HepG2 (cell line): ENCODE results near the gene HEATR5B. TPM values are rescaled to one million over a fixed set of nuclear protein-coding genes. Genes with fewer than 3 reads are reported as not detected.

Experiments used
- E2F1 ChIP-seq: sonication (generic); formaldehyde crosslinking; IDR thresholded peaks from 2 replicates; pipeline ENCODE4 v1.5.0; 2020; ENCODE audit warnings: missing genetic modification reagents
- EEA1 ChIP-seq: sonication (generic); formaldehyde crosslinking; IDR thresholded peaks from 2 replicates; pipeline ENCODE4 v1.5.1; 2020; ENCODE audit warnings: mild to moderate bottlenecking, missing genetic modification reagents, borderline replicate concordance
- ELF3 ChIP-seq: IDR thresholded peaks from 2 replicates; pipeline ENCODE4 v1.6.1; 2016; ENCODE audit warnings: missing genetic modification reagents, missing compliant biosample characterization
- GRHL1 ChIP-seq: sonication (generic); formaldehyde crosslinking; conservative IDR thresholded peaks from 2 replicates; pipeline ENCODE4 v1.8.0; 2022; ENCODE audit warnings: missing genetic modification reagents
- HMGXB4 ChIP-seq, 2 experiments: sonication (generic) in 1 of 2; formaldehyde crosslinking in 1 of 2; IDR thresholded peaks; 2 replicates each; pipeline versions ENCODE4 v1.4.0 to v1.6.1; 2018 to 2020; ENCODE audit warnings: missing genetic modification reagents in 2 of 2, borderline replicate concordance in 1 of 2, low read depth in 1 of 2, mild to moderate bottlenecking in 1 of 2, missing biosample characterization in 1 of 2
- IKZF1 ChIP-seq: fragments of 450-650 bp; IDR thresholded peaks from 2 replicates; pipeline ENCODE4 v1.7.1; 2016
- LCORL ChIP-seq, 2 experiments: fragments of 450-650 bp in 1 of 2; sonication (generic) in 1 of 2; formaldehyde crosslinking in 1 of 2; IDR thresholded peaks; 2 replicates each; pipeline versions ENCODE4 v1.5.0 to v1.6.1; 2017 to 2020; ENCODE audit warnings: antibody characterized with exemption in 1 of 2, missing genetic modification reagents in 1 of 2
- SNAPC4 ChIP-seq: sonication (generic); formaldehyde crosslinking; IDR thresholded peaks from 2 replicates; pipeline ENCODE4 v1.4.0; 2020; ENCODE audit warnings: mild to moderate bottlenecking, missing genetic modification reagents
- ZNF207 ChIP-seq: fragments of 450-650 bp; IDR thresholded peaks from 2 replicates; pipeline ENCODE4 v1.6.1; 2016; ENCODE audit warnings: antibody characterized with exemption, borderline replicate concordance
- ZNF703 ChIP-seq: sonication (generic); formaldehyde crosslinking; IDR thresholded peaks from 2 replicates; pipeline ENCODE4 v1.5.1; 2020; ENCODE audit warnings: missing genetic modification reagents, mild to moderate bottlenecking, moderate library complexity, borderline replicate concordance
- ZNF879 ChIP-seq: sonication (generic); formaldehyde crosslinking; IDR thresholded peaks from 2 replicates; pipeline ENCODE4 v1.8.1; 2023; ENCODE audit warnings: missing genetic modification reagents
- polyA plus RNA-seq, 8 experiments: library from polyadenylated mRNA; depleted of rRNA in 3 of 8; stranded (reverse) in 7 of 8; unstranded in 1 of 8; fragments of >200 nt; fragmentation: Illumina TruSeq in 4 of 8; extraction: Trizol in 4 of 8; gene quantifications; 2 replicates each; pipeline versions ENCODE4 v1.2.1 to v1.2.3, GENCODE V29; 2011 to 2016; ENCODE audit warnings: low read depth in 4 of 8, missing spikeins in 1 of 8, mixed read lengths in 1 of 8; ENCODE audit not compliant: insufficient read depth in 1 of 8
- total RNA-seq, 5 experiments: library from RNA; depleted of rRNA; stranded (reverse); fragments of >200 nt; fragmentation: Illumina TruSeq; extraction: Trizol; gene quantifications; 2 replicates each; pipeline ENCODE4 v1.2.3, GENCODE V29; 2016; ENCODE audit warnings: low read depth in 1 of 5
- TF ChIP-seq, protein P1 (sequence below): sonication (generic); formaldehyde crosslinking; IDR thresholded peaks from 2 replicates; pipeline ENCODE4 v1.9.0; 2022; ENCODE audit warnings: missing genetic modification reagents, mild to moderate bottlenecking, borderline replicate concordance
- TF ChIP-seq, protein P2 (sequence below): IDR thresholded peaks from 2 replicates; pipeline ENCODE4 v1.6.1; 2016; ENCODE audit warnings: low read depth

HEATR5B gene
- total and polyA plus RNA-seq, 2 of the 13 experiments (the other 11 are each of a cell fraction or from before 2014, with no cell fraction given) = 12.7 to 16.3 TPM

GRCh38 chr2:37083873-37084794 lies at the start of gene HEATR5B, which contains the start of gene GPATCH11 (continued):
- TF ChIP-seq GRHL1 (CRISPR knock-in tag) (no peak), EEA1 (CRISPR knock-in tag) (no peak; the same call in 1 of the 2 replicates), E2F1 (peak; percentile 85), SNAPC4 (CRISPR knock-in tag) (peak; percentile 96), ZNF207 (no peak), LCORL (IDR thresholded peaks at IDR 0.05) (no peak), LCORL (CRISPR knock-in tag; IDR thresholded peaks at IDR 0.05) (peak; percentile 89; the same call in 1 of the 2 replicates), ZNF879 (CRISPR knock-in tag) (0 out of 2 replicates have a peak, but pooled peaks have one; percentile 66), HMGXB4 (CRISPR knock-in tag; IDR thresholded peaks at IDR 0.05; ENCODE audit: borderline replicate concordance in 1 of 2, low read depth in 1 of 2) (peak; percentile 67 to 77; a peak in 3 of 4 replicates), ELF3 (CRISPR knock-in tag) (no peak; the same call in none of the 2 replicates), ZNF703 (CRISPR knock-in tag) (no peak), IKZF1 (no peak)
- TF ChIP-seq, protein P1, sequence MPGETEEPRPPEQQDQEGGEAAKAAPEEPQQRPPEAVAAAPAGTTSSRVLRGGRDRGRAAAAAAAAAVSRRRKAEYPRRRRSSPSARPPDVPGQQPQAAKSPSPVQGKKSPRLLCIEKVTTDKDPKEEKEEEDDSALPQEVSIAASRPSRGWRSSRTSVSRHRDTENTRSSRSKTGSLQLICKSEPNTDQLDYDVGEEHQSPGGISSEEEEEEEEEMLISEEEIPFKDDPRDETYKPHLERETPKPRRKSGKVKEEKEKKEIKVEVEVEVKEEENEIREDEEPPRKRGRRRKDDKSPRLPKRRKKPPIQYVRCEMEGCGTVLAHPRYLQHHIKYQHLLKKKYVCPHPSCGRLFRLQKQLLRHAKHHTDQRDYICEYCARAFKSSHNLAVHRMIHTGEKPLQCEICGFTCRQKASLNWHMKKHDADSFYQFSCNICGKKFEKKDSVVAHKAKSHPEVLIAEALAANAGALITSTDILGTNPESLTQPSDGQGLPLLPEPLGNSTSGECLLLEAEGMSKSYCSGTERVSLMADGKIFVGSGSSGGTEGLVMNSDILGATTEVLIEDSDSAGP (CRISPR knock-in tag) = peak; percentile 90; the same call in 1 of the 2 replicates
- TF ChIP-seq, protein P2, sequence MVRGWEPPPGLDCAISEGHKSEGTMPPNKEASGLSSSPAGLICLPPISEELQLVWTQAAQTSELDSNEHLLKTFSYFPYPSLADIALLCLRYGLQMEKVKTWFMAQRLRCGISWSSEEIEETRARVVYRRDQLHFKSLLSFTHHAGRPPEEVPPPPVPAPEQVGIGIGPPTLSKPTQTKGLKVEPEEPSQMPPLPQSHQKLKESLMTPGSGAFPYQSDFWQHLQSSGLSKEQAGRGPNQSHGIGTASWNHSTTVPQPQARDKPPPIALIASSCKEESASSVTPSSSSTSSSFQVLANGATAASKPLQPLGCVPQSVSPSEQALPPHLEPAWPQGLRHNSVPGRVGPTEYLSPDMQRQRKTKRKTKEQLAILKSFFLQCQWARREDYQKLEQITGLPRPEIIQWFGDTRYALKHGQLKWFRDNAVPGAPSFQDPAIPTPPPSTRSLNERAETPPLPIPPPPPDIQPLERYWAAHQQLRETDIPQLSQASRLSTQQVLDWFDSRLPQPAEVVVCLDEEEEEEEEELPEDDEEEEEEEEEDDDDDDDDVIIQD (CRISPR knock-in tag) = no peak; the same call in 1 of the 2 replicates
